Muscle layer of duodenum (tissue), 2 donors: ENCODE results near the gene LYPD6.
"Not testable (repeated sequence)": the region's sequence is repeated elsewhere in the genome, so short reads cannot be mapped to it uniquely, and the experiment has no call there.

Source experiments
- H3K27ac ChIP-seq: one replicate; pipeline ENCODE4 v1.7.0; 2013; ENCODE audit warnings: mild to moderate bottlenecking, low read length
- H3K27me3 ChIP-seq: one replicate; pipeline ENCODE4 v1.7.0; 2013; ENCODE audit warnings: low read depth, mild to moderate bottlenecking, control low read depth, low read length
- H3K36me3 ChIP-seq, 2 donors: one replicate each; pipeline ENCODE4 v1.7.0; 2013; ENCODE audit warnings: low read length in 2 of 2, control low read depth in 1 of 2, mild to moderate bottlenecking in 1 of 2; ENCODE audit not compliant: insufficient read depth in 2 of 2, control insufficient read depth in 1 of 2
- H3K4me1 ChIP-seq, 2 donors: one replicate each; pipeline ENCODE4 v1.7.0; 2013; ENCODE audit warnings: low read length in 2 of 2, mild to moderate bottlenecking in 2 of 2, control low read depth in 1 of 2, moderate library complexity in 1 of 2; ENCODE audit not compliant: insufficient read depth in 2 of 2, control insufficient read depth in 1 of 2
- H3K4me3 ChIP-seq, 2 donors: one replicate each; pipeline ENCODE4 v1.7.0; 2013; ENCODE audit warnings: low read length in 2 of 2, low read depth in 1 of 2, mild to moderate bottlenecking in 1 of 2
- H3K9me3 ChIP-seq, 2 donors: one replicate each; pipeline ENCODE4 v1.7.0; 2013; ENCODE audit warnings: low read length in 2 of 2, control low read depth in 1 of 2, mild to moderate bottlenecking in 1 of 2; ENCODE audit not compliant: control insufficient read depth in 1 of 2
- donor health status: healthy.

Gene LYPD6

GRCh38 chr2:149330127-149331022, at the start of gene LYPD6:
TSS of gene LYPD6 (plus strand) at chr2:149330587. CDS start at chr2:149437709, 107,122 bp downstream.
- H3K27ac ChIP-seq: no peak within 1 kb of the TSS
- peak within 1 kb of the TSS; percentile 69 to 93 for H3K4me3 ChIP-seq
- H3K27me3 ChIP-seq: no peaks in the 10 kb centered on the region

GRCh38 chr2:149281441-149281840, 48.9 kb upstream of the LYPD6 start:
- Histone ChIP-seq H3K27me3 (no peaks in the 10 kb centered on the region), H3K27ac (no peak overlapping the region), H3K36me3 (no peaks in the 10 kb centered on the region)

More at GRCh38 chr2:149330127-149331022, at the start of gene LYPD6:
- Histone ChIP-seq H3K36me3 (no peaks in the 10 kb centered on the region), H3K9me3 (no peaks in the 10 kb centered on the region), H3K4me1 (peaks cover 0 to 13% of the 10 kb centered on the region in 2 donors)

GRCh38 chr2:149290662-149291061, 39.7 kb upstream of the LYPD6 start:
- Histone ChIP-seq H3K4me3 (no peak overlapping the region), H3K36me3 (no peaks in the 10 kb centered on the region), H3K27ac (no peak overlapping the region), H3K4me1 (no peaks in the 10 kb centered on the region), H3K27me3 (no peaks in the 10 kb centered on the region), H3K9me3 (no peaks in the 10 kb centered on the region)

More at GRCh38 chr2:149281441-149281840, 48.9 kb upstream of the LYPD6 start:
- H3K4me3 ChIP-seq: no peak overlapping the region
- H3K9me3 ChIP-seq: no peaks in the 10 kb centered on the region
- H3K4me1 ChIP-seq: no peaks in the 10 kb centered on the region

DNA sequence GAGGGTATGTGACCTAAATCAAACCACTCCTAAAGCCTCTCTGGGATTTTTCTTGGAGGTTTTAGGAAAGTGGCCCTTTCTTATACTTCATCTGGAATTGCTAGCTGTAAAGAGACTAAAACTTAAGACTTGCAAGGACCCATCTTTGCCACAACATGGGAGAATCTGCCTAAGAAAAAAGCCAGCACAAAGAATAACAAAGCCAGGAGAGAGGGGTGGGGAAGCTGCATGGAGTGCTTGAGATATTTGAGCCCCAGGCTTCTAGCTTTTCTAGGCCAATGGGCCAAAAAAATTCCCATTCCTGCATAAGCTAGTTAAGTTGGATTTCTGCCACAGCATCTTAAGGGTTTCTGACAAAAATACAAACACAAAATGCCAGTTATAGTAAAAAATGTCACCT, 38.5 kb upstream of the LYPD6 start:
- Histone ChIP-seq H3K9me3 (no peaks in the 10 kb centered on the region), H3K36me3 (no peaks in the 10 kb centered on the region), H3K27ac (no peak overlapping the region), H3K4me1 (no peaks in the 10 kb centered on the region), H3K4me3 (no peak overlapping the region), H3K27me3 (no peaks in the 10 kb centered on the region)

GRCh38 chr2:149296031-149296430, 34.4 kb upstream of the LYPD6 start:
- H3K27ac ChIP-seq: no peak overlapping the region
- H3K9me3 ChIP-seq: no peaks in the 10 kb centered on the region
- H3K4me3 ChIP-seq: no peak overlapping the region
- H3K36me3 ChIP-seq: no peaks in the 10 kb centered on the region
- H3K4me1 ChIP-seq: no peaks in the 10 kb centered on the region
- no peaks in the 10 kb centered on the region for H3K27me3 ChIP-seq

DNA sequence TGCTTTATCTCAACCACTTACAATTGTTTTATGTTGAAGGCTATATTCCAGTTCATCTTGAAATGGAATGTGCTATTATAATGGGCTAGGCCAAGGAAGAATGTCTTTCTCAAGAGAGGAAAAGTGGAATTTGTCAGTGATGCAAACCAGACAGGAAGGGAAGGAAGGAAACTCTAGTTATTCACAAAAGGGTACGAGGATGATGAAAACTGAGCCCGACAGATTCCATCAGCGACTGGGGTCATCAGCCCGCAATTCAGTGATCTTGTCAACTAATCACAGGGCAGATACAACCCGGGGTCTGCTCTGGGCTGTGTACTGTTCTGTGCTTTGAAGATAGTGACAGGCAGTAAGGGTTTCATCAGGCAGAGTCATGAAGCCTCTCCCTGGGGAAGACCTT, 23.4 kb upstream of the LYPD6 start:
- no peak overlapping the region for H3K4me3 ChIP-seq
- H3K27me3 ChIP-seq: no peaks in the 10 kb centered on the region
- no peak overlapping the region for H3K27ac ChIP-seq
- no peaks in the 10 kb centered on the region for H3K9me3 ChIP-seq
- no peaks in the 10 kb centered on the region for H3K36me3 ChIP-seq
- H3K4me1 ChIP-seq: no peaks in the 10 kb centered on the region

GRCh38 chr2:149310349-149310748, 20.0 kb upstream of the LYPD6 start:
- no peaks in the 10 kb centered on the region for H3K9me3 ChIP-seq
- H3K4me1 ChIP-seq: no peaks in the 10 kb centered on the region
- H3K27ac ChIP-seq: no peak overlapping the region
- no peaks in the 10 kb centered on the region for H3K36me3 ChIP-seq
- no peak overlapping the region for H3K4me3 ChIP-seq
- H3K27me3 ChIP-seq: no peaks in the 10 kb centered on the region

DNA sequence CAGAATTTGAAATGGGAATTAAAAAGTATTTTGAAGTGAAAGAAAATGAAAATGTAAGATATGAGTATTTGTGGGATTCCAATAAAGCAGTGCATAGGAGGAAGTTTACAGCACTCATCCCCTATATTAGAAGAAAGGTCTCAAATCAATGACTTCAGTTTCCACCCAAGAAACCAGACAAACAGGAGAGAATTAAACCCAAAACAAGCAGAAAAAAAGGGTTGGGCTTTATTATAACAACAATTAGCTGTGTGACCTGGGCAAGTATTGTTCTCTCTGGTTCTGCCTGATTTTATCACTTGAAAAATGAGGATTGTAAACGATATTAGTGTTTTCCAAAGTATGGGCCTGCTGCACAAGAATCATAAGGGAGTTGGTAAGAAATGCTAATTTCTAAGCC, 18.3 kb upstream of the LYPD6 start:
- H3K9me3 ChIP-seq: no peaks in the 10 kb centered on the region
- H3K4me3 ChIP-seq: no peak overlapping the region
- H3K4me1 ChIP-seq: no peaks in the 10 kb centered on the region
- H3K27me3 ChIP-seq: no peaks in the 10 kb centered on the region
- no peaks in the 10 kb centered on the region for H3K36me3 ChIP-seq
- H3K27ac ChIP-seq: no peak overlapping the region

DNA sequence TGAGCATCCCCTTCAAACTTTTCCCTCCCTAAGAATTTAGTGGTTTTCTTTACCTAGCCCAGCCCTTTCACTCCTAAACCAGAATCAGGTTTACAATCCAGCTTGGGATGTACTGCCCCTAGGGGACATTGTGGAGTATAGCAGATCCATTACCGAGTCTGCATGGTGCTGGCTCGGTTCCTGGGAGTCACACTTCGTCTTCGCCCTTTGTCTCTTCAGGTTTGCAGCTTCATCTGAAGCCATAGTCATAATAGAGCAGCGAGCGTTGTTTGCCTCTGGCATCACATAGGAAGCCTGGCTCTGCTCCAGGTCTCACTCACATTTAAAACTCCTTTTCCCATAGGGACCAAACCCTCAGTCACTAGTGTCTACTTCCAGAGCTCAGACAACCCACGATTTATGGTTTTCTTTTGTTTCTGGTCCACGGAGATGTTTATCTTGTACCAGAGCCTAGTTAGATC, 16.8 kb upstream of the LYPD6 start:
- no peaks in the 10 kb centered on the region for H3K27me3 ChIP-seq
- H3K27ac ChIP-seq: no peak overlapping the region
- no peaks in the 10 kb centered on the region for H3K4me1 ChIP-seq
- H3K36me3 ChIP-seq: no peaks in the 10 kb centered on the region
- no peak overlapping the region for H3K4me3 ChIP-seq
- no peaks in the 10 kb centered on the region for H3K9me3 ChIP-seq

DNA sequence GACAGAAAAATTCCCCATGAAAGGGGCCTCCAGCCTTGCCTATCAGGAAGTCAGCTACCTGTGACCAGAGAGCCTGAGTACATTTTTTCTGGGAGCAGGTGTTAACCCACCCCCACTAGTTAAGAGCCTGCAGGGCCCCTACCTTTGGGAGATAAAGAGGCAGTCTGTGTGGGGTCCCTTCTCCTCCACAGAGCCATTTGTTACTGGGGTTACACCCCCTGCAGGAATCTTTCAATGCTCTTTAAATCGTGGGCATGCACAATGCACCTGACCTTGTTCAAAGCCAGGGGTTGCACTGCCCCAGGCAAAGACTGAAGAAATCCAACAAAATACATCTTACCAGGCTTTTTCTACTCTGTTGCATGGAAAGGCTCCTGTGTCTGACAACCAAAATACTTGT, 15.7 kb upstream of the LYPD6 start:
- Histone ChIP-seq H3K4me3 (no peak overlapping the region), H3K27me3 (no peaks in the 10 kb centered on the region), H3K27ac (no peak overlapping the region), H3K36me3 (no peaks in the 10 kb centered on the region), H3K9me3 (no peaks in the 10 kb centered on the region), H3K4me1 (no peaks in the 10 kb centered on the region)

DNA sequence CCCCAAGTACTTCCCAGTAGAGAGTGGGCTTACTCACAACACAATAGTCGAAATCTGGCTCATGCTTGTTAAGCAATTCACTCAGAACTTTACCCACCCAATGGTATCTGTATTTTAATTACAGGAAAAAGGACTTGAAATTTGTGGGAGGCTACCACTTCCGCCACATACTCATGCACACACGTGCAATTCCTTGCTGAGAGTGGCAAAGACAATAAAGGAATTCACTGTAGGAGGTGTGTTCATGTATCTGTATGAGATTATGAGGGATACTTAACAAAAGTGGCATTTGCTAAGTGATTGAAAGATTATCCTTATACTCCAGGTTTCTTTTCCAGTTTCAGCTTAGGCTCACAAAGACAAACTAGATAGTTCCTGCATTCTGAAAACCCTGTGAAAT, 14.9 kb upstream of the LYPD6 start:
- H3K4me1 ChIP-seq: no peaks in the 10 kb centered on the region
- H3K4me3 ChIP-seq: no peak overlapping the region
- no peaks in the 10 kb centered on the region for H3K36me3 ChIP-seq
- H3K27ac ChIP-seq: no peak overlapping the region
- no peaks in the 10 kb centered on the region for H3K9me3 ChIP-seq
- H3K27me3 ChIP-seq: no peaks in the 10 kb centered on the region

DNA sequence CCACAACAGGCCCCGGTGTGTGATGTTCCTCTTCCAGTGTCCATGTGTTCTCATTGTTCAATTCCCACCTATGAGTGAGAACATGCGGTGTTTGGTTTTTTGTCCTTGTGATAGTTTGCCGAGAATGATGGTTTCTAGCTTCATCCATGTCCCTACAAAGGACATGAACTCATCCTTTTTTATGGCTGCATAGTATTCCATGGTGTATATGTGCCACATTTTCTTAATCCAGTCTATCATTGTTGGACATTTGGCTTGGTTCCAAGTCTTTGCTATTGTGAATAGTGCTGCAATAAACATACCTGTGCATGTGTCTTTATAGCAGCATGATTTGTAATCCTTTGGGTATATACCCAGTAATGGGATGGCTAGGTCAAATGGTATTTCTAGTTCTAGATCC, 11.8 kb upstream of the LYPD6 start:
- H3K4me1 ChIP-seq, H3K4me3 ChIP-seq, H3K9me3 ChIP-seq, H3K36me3 ChIP-seq, H3K27ac ChIP-seq, H3K27me3 ChIP-seq: not testable (repeated sequence)
